Endothelial cell of umbilical vein (primary cell): ENCODE measurements around the gene PGAM5. TPM values are rescaled to one million over a fixed set of nuclear protein-coding genes. Genes with fewer than 3 reads are reported as not detected.

Experiments used
- BruUV-seq: library from RNA; stranded (reverse); fragments of 400-500 nt; replicated peaks from 2 replicates; lab custom pipeline; 2021; lab: Mats Ljungman, UMichigan
- CTCF ChIA-PET: fragments of 300-600, 350-600 bp; sonication (Branson Sonifier 250); formaldehyde crosslinking; loops from one replicate; lab custom pipeline; 2021; ENCODE audit warnings: antibody characterized with exemption, inconsistent platforms; lab: Charles Lee
- POLR2A ChIA-PET: fragments of 300-600, 350-600 bp; sonication (Branson Sonifier 250); formaldehyde crosslinking; loops from one replicate; lab custom pipeline; 2021; ENCODE audit warnings: antibody characterized with exemption, inconsistent platforms; lab: Charles Lee
- DNase-seq: peaks from one replicate; pipeline ENCODE4 v3.0.0-alpha.2; 2011; ENCODE audit warnings: low read depth, low spot score
- FAIRE-seq: peaks from 2 replicates; lab custom pipeline; 2011; peaks lifted over from hg19 to GRCh38; lab: Jason Lieb, UNC
- H2AFZ ChIP-seq: 2 replicates; pipeline ENCODE4 v1.6.0; 2012; ENCODE audit warnings: low read depth, low read length, control low read depth, inconsistent platforms
- H3K27ac ChIP-seq: 2 replicates; pipeline ENCODE4 v1.5.1; 2011; ENCODE audit warnings: low read depth, mild to moderate bottlenecking, control low read depth, low read length, moderate library complexity; ENCODE audit not compliant: insufficient read depth
- H3K27me3 ChIP-seq, 2 experiments: 2 replicates each; pipeline versions ENCODE4 v1.6.0 to v1.6.1; 2011; ENCODE audit warnings: low read length in 2 of 2, mixed read lengths in 1 of 2; ENCODE audit not compliant: control insufficient read depth in 2 of 2, insufficient read depth in 2 of 2
- H3K36me3 ChIP-seq, 2 experiments: 2 replicates in 1 of 2; 3 replicates in 1 of 2; pipeline ENCODE4 v1.5.1; 2011; ENCODE audit warnings: low read length in 2 of 2, mild to moderate bottlenecking in 1 of 2, moderate library complexity in 1 of 2; ENCODE audit not compliant: control insufficient read depth in 2 of 2, insufficient read depth in 2 of 2; ENCODE audit errors: extremely low read depth in 1 of 2
- H3K4me1 ChIP-seq: 3 replicates; pipeline ENCODE4 v1.5.1; 2011; ENCODE audit warnings: mild to moderate bottlenecking, low read length; ENCODE audit not compliant: control insufficient read depth, insufficient read depth; ENCODE audit errors: extremely low read depth
- H3K4me2 ChIP-seq: 2 replicates; pipeline ENCODE4 v1.6.1; 2011; ENCODE audit warnings: low read length, control low read depth, mixed read lengths; ENCODE audit not compliant: insufficient read depth
- H3K4me3 ChIP-seq, 3 experiments: fragments of 200-600 bp in 1 of 3; sonication (generic), shearing (Covaris generic) in 1 of 3; replicated peaks in 1 of 3; 2 replicates each; pipeline ENCODE4 v1.5.1; 2011 to 2016; ENCODE audit warnings: control low read depth in 3 of 3, low read length in 3 of 3, mild to moderate bottlenecking in 2 of 3, inconsistent platforms in 1 of 3, low read depth in 1 of 3, moderate library complexity in 1 of 3; ENCODE audit not compliant: insufficient read depth in 1 of 3
- H3K79me2 ChIP-seq: 2 replicates; pipeline ENCODE4 v1.6.0; 2012; ENCODE audit warnings: low read length, inconsistent platforms; ENCODE audit not compliant: control insufficient read depth, insufficient read depth
- H3K9ac ChIP-seq: replicated peaks from 2 replicates; pipeline ENCODE3; 2011; ENCODE audit warnings: low read length, control low read depth; ENCODE audit not compliant: insufficient read depth; ENCODE audit errors: extremely low read depth
- H3K9me1 ChIP-seq: replicated peaks from 3 replicates; pipeline ENCODE4 v1.6.0; 2011; ENCODE audit warnings: mild to moderate bottlenecking, low read length; ENCODE audit not compliant: control insufficient read depth, insufficient read depth; ENCODE audit errors: extremely low read depth
- H3K9me3 ChIP-seq: replicated peaks from 2 replicates; pipeline ENCODE4 v1.5.1; 2012; ENCODE audit warnings: low read length, inconsistent platforms; ENCODE audit not compliant: control insufficient read depth, insufficient read depth
- H4K20me1 ChIP-seq: replicated peaks from 2 replicates; pipeline ENCODE3; 2011; ENCODE audit warnings: mild to moderate bottlenecking, low read length; ENCODE audit not compliant: control insufficient read depth, insufficient read depth; ENCODE audit errors: extremely low read depth
- CTCF ChIP-seq, 2 donors: IDR thresholded peaks; 1 replicate in 1 of 2; 2 replicates in 1 of 2; pipeline ENCODE4 v1.5.1; 2011; ENCODE audit warnings: low read length in 2 of 2, mild to moderate bottlenecking in 2 of 2, moderate library complexity in 2 of 2, control low read depth in 1 of 2, inconsistent platforms in 1 of 2, low read depth in 1 of 2; ENCODE audit not compliant: insufficient read depth in 1 of 2; ENCODE audit errors: extremely low read depth in 1 of 2
- EZH2 ChIP-seq: IDR thresholded peaks from 2 replicates; pipeline ENCODE4 v1.6.1; 2012; ENCODE audit warnings: borderline replicate concordance, low read depth, mild to moderate bottlenecking, moderate library complexity, low read length, inconsistent platforms; ENCODE audit not compliant: severe bottlenecking
- FOS ChIP-seq: IDR thresholded peaks from 2 replicates; pipeline ENCODE4 v1.6.1; 2011; ENCODE audit warnings: mild to moderate bottlenecking, low read length, moderate library complexity, borderline replicate concordance; ENCODE audit not compliant: insufficient read depth
- GATA2 ChIP-seq: IDR thresholded peaks from 2 replicates; pipeline ENCODE4 v1.7.0; 2011; ENCODE audit warnings: low read depth, mild to moderate bottlenecking, moderate library complexity, mixed read lengths, low read length; ENCODE audit not compliant: insufficient read length, insufficient read depth
- JUN ChIP-seq: IDR thresholded peaks from 2 replicates; pipeline ENCODE4 v1.6.1; 2011; ENCODE audit warnings: borderline replicate concordance, low read depth; ENCODE audit not compliant: insufficient read length, insufficient read depth
- MAX ChIP-seq: IDR thresholded peaks from 2 replicates; pipeline ENCODE4 v1.6.1; 2011; ENCODE audit not compliant: insufficient read depth, insufficient read length
- MYC ChIP-seq: IDR thresholded peaks from one replicate; pipeline ENCODE4 v1.6.1; 2011; ENCODE audit warnings: mild to moderate bottlenecking, low read depth, low read length
- POLR2A ChIP-seq: IDR thresholded peaks from 2 replicates; pipeline ENCODE4 v1.6.1; 2012; ENCODE audit warnings: low read depth, mild to moderate bottlenecking, control low read depth, low read length
- POLR2AphosphoS5 ChIP-seq: IDR thresholded peaks from 2 replicates; pipeline ENCODE4 v1.6.1; 2012; ENCODE audit warnings: low read depth, mild to moderate bottlenecking, control low read depth, low read length, moderate library complexity; ENCODE audit not compliant: insufficient read depth
- dilution Hi-C: fragments of 300-500 bp; cut with MboI; formaldehyde crosslinking; loops from one replicate; pipeline ENCODE4 v1.15.0; 2019; ENCODE audit warnings: low sequenced_read_pairs; ENCODE audit not compliant: extremely low pct_ligation_motif_present
- intact Hi-C: fragments of 100-400 bp; cut with micrococcal nuclease; formaldehyde crosslinking; loops from one replicate; pipeline ENCODE4 v1.10.0; 2022
- polyA plus RNA-seq, 4 experiments: library from polyadenylated mRNA; depleted of rRNA in 3 of 4; stranded (reverse) in 3 of 4; unstranded in 1 of 4; fragments of >200 nt; gene quantifications; 2 replicates each; pipeline versions ENCODE4 v1.2.1 to v1.2.3, GENCODE V29; 2011 to 2012; ENCODE audit warnings: missing spikeins in 1 of 4
- total RNA-seq: library from RNA; stranded (reverse); gene quantifications from 2 replicates; pipeline ENCODE4 v1.2.3, GENCODE V29; 2021

Gene PGAM5
- total and polyA plus RNA-seq, 2 donors (not counting 3 experiments of a cell fraction or from before 2014, with no cell fraction given), result 23.1 to 52.8 TPM

GRCh38 chr12:132719141-132719953 lies 8.7 kb downstream of the PGAM5 start:
- Histone ChIP-seq H3K79me2 (peaks cover 5% of the 10 kb centered on the region), H3K9me1 (no peaks in the 10 kb centered on the region), H3K4me3 (no peak overlapping the region), H3K27ac (no peak overlapping the region), H3K4me1 (no peaks in the 10 kb centered on the region), H4K20me1 (no peaks in the 10 kb centered on the region), H3K36me3 (peaks cover 10 to 51% of the 10 kb centered on the region in 2 experiments), H3K9me3 (no peaks in the 10 kb centered on the region), H3K9ac (no peak overlapping the region), H2AFZ (no peak overlapping the region), H3K4me2 (no peak overlapping the region), H3K27me3 (no peaks in the 10 kb centered on the region)
- ChIA-PET POLR2A (no interaction called here), CTCF (no interaction called here)
- intact Hi-C loops, result no loop called here
- no TSS peak for BruUV-seq
- FAIRE-seq (no peak), DNase-seq (no peak)
- dilution Hi-C loops, result no loop called here
- TF ChIP-seq MAX, result no peak
- no peak for TF ChIP-seq POLR2AphosphoS5
- TF ChIP-seq GATA2, result no peak
- TF ChIP-seq EZH2, result no peak
- no peak for TF ChIP-seq JUN
- no peak for TF ChIP-seq CTCF (IDR thresholded peaks at IDR 0.05; ENCODE audit: extremely low read depth in 1 of 2, insufficient read depth in 1 of 2, low read depth in 1 of 2, low read length in 2 of 2)
- no peak for TF ChIP-seq POLR2A
- TF ChIP-seq MYC, result no peak
- TF ChIP-seq FOS, result no peak
